Activated CD4-positive, alpha-beta T cell treated with anti-CD3 and anti-CD28 coated beads, Interleukin-2, amount 50 U/mL, for 48 hours (primary cell): Measurements from ENCODE around the gene ARHGAP15.

Source experiments
- DNase-seq, 2 experiments: peaks; one replicate each; pipeline ENCODE4 v3.0.0-alpha.2; 2020

Gene ARHGAP15

DNA sequence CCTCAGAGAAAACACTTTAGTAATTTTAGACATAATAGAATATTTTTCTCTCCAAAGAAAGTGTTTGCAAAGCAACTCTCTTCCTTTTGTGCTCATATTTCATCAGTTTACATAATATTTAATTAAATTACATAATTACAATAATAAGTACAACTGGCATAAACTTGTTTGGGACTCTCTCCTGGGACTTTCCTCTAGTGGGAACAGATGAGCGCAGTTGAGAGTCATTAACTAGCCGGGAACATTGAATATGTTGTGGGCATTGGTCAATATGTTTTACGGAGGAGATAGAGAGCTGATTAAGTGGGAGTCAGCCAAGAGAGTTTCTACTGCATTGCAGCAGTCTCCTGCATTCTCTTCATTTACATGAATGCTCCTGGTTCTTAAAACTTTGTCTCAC, 607.7 kb downstream of the ARHGAP15 start:
- DNase-seq = no peak

DNA sequence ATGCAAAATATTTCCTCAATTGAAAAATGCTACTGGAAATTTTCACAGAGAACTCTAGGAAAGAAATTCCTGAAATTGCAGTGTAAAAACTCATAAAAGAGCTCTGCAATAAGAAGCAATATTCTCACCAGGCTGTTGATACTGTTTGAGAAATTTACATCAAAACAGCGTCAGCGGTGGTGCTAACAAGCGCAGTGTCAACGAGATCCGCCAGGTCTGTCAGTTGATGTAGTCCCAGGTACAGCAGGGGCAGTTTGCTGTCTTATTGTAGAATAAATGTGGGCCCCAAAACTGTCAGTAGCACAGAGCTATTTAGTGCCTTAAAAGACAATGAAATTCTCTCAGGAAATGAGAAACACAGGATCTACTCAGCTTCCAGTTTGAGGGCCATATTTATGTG, 611.2 kb downstream of the ARHGAP15 start:
- DNase-seq = no peak

DNA sequence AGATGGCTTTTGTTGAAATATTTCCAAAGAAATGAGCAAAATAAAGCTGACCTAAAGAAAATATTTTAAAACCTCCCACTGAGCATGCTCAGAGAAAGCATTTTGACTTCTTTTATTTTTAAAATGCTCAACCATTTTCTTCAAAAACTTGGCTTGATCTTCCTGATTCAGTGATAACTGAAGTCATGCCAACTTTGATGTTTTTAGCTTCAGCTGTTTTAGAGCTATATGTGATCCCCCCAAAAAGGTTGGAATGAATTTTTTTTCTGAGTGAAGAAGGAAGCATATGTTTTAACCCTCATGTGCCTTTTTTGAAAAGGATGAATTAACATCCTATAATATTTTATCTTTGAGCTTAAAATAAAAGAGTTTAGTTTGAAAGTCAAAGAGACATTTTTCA, 612.0 kb downstream of the ARHGAP15 start:
- no peak for DNase-seq

DNA sequence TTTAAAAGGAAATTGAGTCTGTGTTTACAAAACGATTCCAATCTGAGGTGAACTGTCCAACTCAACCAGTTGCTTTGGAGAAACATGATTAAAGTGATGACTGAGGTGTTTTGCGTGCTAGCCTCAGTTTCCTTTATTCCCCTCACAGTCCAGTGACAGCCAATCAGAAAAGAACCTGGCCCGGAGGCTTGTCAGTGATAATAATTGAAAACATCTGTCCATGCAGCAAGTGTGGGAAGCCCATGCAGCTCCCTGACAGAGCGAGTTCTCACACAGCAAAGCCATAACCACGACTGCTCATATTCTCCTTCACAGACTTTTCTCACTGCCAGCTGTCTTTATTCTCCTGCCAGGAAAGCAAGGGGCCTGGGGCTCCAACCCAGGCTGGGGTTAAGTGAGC, 613.4 kb downstream of the ARHGAP15 start:
- no peak for DNase-seq

DNA sequence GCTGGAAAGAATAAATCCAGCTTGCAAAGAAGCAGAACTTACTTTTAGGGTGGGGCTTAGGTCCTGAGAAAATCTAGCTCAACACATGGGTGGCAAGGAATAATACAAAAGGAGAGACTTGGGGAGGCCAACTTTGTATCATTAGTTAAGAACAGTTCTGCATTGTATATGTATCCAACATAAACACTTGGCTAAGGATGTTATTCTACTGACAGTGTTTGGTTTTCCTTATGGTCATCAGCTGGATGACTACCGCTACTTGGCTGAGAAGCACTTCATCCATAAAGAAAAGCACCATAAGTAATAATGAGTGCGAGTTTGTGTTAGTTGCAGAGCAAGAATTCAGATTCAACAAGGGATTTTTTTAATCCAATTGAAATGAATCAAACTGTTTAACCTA, 614.9 kb downstream of the ARHGAP15 start:
- no peak for DNase-seq

DNA sequence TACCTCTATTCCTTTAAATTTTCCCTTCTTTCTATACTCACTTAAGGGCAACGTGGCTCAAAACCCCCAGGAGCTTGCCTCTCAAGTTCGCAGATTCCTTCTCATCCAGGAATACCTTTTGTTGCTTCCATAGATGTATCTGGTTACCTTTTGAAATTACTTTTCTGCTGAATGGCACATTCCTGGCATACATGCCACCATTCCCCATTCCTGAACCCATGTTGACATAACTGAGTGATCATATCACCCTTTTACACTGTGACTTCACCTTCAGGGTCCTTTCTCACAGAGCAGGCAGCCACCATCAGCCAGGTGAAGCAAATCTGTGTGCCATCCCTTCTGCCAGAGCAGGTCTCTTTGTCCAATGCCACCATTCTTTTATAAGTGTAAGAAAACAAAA, 615.8 kb downstream of the ARHGAP15 start:
- DNase-seq = no peak

DNA sequence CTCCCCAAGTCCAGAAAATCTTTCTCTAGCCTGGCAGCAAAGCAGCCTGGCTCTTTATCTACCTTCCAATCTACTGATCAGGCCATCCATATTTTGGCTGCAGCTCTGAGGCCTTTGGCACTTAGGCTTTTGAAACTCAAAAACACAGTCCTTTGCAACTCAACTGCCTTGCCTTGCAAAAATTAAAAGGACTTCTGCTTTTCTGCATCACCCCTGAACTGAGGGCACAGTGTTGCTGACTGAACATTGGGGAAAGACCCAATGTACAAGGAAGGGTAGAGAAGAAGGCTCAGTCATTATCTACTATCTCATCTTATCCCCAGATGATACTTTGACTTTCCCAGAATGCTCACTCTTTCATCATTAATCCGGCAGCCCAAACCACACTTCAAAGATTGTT, 625.5 kb downstream of the ARHGAP15 start:
- no peak for DNase-seq

DNA sequence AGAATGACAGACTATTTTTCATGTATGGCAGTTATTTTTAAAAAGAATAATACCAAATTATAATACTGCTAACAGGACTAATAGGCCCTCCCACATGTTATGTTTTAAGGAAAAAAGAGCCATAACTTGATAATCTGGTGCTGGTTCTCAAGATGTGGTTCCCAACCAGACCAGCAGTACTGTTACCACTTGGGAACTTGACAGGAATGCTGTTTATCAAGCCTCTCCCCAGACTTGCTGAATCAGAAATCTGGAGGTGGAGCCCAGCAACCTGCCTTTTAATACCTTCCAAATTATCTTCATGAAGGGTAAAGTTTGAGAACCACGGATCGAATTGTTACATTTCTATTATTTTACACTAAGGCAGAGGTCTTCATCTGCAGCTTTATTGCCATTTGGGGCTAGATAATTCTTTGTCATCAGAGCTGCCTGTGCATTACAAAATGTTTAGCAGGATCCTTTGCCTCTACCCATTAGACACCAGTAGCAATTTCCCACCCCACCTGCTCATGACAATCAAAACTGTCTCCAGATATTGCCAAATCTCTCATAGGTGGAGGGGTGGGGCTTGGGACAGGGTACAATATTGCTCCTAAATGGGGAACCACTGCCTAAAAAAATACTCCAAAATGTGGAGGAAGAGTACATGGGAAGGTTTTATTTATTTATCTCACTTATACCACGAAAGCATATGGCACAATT, 629.6 kb downstream of the ARHGAP15 start:
- DNase-seq = no peak

DNA sequence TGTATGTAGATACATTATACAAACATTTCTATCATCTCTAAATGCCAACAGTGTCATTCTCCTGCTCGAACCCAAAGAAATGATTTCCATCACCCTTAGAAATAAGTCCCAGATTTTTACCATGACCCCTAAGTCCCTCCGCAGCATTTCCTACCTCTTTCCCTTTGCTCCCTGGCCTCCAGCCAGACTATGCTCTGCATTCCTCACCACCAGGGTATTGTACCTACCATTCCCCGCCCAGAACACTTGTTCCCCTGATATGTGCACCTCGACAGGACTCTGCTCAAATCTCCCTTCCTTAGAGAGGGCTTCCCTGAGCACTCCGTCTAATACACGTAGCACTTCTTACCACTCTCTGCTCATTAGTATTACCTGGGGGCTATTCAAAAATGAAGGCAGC, 630.2 kb downstream of the ARHGAP15 start:
- no peak for DNase-seq

DNA sequence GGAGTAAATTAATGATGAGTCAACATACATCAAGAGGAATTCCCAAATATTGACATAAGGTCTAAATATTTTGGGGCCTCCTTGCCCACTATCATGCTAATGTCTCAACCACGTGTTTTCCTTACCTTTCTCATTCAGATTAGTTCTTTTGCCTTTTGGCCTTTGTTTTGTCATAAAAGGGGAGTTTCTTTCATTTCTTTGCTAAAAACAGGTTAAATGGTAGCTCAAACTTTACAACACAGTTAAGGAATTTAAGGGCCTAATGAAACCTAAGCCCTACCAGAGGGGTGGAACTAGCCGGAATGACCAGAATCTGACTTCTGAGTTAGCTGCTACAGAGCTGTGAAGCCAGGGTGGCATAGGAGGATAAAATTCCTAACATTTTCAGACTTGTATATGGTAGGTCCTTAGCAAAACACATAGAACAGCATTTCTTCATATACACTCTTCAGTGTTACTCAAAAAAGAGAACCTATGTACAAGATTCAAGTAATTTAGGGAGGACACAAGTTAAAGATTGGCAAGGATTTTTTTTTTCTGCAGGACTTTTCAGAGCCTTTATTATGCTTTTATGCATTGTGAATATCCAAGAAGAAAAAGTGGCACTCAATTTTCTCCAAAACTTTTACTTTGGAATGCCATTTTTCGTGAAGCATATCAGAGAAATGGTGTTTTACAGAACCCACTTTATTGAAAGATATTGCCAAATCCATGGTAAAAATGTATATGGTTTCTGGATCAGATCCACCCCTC, 633.1 kb downstream of the ARHGAP15 start:
- DNase-seq = no peak

DNA sequence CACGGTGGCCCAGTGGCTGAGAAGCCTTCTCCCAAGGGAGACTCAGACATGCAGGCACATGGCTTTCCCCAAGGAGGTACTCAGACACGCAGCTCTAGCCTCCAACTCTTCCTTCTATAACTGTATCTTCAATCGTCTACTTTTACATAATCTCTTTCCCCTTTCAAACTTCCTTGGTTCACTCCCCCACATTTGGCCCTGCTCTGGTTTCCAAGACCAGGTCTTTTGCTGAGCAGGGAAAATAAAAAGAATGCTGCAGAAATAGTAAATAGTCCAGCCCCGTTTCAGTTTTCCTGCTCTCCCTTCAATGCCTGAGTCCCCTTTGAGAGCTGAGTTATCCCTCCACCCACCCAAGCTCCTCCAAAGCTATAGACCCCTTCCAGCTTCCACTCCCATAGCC, 635.0 kb downstream of the ARHGAP15 start:
- no peak for DNase-seq

DNA sequence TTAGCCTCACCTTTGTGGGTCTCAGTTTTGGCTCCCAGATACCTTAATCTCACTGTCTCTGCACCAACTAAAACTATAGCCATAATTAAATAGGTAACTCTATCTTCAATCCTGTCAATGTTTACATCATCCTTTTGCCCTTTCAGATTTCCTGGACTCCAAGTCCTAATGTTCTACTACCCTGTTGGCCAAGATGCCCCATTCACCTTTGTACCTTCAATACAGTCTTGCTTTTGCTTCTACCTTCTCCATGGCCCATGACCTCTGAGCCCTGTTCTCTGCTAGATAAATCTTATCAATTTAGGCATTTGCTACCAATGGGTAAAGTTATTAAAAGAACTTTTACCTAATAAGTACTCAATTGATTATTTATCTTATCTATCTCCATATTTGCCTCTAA, 635.5 kb downstream of the ARHGAP15 start:
- no peak for DNase-seq

DNA sequence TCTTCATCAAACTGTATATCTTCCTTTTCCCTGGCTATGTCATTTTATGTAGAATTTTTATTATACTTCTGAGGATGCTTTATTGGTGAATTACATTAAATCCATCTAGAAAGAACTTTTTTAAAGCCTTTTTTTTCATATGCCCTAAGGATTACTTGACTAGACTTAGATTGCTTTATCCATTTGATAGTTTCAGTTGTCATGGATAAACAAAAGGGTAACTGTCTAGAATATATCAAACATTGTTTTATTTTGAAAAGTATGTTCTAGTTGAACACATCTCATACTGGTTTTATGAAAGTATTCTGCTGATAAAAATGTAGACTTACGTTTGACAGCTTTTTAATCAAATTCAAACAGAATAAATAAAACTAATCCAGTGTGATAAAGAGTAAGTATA, 639.8 kb downstream of the ARHGAP15 start:
- DNase-seq = no peak

DNA sequence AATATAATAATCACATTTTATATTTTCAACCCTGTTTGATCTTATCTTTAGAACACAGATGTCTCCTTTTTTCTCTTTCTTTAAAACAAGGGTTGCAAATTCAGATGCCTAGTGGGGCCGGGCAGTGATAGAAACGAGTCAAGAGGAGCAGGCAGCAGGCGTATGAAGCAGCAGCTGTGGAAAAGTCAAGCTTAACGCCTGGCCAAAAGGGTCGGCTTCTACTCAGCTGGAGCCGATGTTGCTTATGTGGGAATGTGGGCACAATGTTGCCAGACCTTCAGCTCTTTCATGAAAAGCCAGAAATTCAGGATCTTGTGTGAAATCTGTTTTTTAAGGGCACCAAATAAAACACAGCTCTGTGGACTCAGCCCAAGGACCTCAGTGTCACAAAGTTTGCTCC, 642.7 kb downstream of the ARHGAP15 start:
- DNase-seq = no peak

DNA sequence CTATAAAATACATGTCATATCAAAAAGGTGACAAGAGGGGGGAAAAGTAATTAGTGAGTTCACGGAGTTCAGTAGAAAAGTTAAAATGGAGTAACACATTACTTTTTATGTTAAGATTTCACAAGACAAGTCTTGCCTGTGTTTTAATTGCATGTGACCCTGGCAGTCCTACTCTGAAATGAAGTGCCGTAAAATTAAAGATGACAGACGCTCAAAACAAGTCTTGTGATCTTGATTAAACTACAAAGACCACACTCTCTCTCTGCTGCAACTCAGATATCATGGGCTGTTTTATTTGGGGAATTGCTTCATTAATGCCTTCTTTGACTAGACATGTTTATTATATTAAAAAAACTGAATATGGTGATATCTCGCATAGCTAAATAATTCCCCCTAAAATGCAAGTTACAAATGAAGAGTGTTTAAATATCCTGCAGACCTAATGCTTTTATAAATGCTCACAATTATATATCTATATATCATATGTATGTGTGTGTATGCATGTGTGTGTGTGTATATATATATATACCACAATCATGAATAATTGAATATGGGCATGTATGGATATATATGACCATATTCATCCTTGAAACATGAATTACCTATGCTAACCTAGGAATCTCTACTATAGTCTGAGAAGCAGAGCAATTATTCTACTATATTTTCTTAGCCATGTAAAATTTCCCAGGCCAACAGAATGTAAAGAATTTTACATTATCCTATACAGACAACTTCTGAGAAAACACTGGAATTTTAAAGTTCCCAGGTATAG, 647.5 kb downstream of the ARHGAP15 start:
- no peak for DNase-seq

DNA sequence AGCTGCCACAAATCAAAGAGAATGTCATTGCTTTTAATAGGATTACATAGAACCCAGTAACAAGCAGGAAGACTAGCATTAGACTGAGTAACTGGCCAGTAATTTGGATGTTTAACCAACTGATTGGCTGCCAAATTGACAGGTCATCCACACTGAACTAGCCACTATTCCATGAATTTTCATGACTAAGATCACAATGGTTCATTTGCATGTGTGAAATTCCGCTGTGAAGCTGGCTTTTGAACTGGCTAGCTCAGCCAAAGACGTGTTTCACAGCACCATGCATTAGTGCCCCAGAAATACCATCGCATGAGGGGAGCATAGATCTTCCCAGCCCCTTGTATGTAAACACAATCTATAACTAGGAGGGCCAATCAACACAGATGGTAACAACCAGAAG, 649.8 kb downstream of the ARHGAP15 start:
- DNase-seq = no peak

DNA sequence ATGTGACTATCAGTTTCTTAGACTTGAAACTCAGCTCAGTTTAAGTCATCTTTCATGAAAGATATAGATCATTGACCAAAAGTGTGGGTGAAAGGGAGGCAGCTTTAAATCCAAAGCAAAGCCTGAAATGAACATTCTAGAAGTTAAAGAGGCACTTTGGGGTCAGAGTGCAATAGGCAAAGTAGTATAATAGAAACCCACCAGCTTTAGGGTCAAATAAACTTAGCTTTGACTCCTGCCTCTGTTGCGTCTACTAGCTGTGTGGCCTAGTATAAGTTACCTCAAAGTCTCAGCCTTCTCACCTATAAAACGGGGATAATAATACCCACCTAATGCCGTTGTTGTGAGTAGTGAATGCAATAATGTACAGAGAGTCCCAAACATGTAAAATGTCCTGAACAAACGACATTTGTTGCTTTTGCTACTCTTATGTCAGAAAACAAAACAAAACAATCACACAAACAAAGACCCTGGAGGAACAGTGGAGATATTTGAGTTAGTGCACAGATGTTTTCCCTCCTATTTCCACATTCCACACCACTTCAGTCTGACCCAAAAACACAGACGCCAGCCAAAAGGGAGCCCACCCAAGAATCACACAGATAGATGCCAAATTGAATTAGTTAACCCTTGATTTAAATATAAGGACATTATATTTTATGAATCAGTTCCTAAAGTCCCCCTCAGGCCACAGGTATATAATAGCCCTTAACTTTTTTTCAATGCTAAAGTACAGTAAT, 657.0 kb downstream of the ARHGAP15 start:
- no peak for DNase-seq

DNA sequence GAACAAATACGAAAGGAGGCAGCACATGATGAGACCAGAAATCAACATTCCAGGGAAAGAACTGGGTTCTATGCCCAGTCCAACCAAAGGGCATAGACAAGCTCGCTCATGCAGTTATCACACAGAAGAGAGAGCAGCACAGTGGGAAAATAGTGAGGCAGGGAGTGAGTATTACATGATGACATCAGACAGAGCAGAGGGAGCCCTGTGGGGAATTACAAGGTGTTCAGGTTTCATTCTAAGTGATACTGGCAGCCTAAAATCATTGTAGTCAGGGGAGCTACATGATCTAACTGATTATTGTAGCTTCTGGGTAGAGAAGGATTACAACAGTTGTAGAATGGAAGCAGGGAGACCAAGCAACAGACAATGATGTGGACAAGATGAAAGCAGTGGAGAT, 658.5 kb downstream of the ARHGAP15 start:
- no peak for DNase-seq

DNA sequence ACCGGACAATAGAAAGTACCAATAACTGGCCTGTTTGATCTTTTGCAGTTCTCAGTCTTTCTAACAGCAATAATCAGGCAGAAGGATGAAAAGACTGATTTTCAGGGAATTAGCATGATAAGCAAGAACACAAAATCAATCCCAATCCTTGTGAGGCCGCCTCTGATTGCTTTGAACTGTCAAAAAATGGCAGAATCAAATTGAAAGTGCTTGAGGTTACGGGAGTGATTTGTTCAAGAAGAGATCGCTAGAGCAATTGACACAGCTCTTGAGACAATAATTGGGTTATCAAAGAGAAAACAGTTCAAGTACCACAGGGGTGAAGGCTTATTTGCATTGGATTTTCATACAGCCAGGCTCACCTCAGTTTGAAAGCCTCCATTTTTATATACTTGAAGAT, 663.4 kb downstream of the ARHGAP15 start:
- DNase-seq = no peak

DNA sequence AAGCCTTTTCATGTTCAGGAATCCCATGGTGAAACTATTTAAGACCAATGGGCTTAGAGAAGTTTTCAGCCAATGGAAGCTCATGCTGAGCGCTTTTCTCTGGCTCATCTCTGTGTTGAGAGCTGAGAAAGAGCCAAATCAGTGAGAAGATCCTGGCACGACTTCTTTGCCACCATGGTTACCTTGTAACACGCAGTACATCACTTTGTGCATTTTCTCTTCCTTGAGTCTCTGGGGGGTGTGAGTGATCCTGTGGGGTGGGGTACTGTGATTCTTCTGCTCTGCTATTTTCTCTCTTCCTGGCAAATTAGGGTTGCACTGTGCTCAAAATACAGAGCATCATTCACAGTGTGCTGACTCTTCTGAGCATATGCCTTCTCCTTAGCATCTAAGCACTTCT, 664.2 kb downstream of the ARHGAP15 start:
- no peak for DNase-seq

DNA sequence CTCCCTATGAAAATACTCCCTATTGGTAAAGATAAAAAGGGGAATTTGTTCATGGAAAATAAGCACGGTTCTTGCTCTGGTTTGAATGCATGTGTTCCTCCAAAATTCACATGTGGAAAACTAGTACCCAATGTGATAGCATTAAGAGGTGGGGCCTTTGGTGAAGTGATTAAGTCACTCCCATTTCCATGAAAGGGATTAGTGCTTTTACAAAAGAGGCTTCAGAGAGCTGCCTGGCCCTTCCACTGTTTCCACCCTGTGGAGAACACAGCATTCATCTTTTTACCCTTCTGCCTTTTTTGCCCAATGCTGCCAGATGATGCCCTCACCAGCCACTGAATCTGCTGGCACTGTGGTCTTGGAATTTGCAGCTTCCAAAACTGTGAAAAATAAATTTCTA, 666.8 kb downstream of the ARHGAP15 start:
- DNase-seq = no peak

DNA sequence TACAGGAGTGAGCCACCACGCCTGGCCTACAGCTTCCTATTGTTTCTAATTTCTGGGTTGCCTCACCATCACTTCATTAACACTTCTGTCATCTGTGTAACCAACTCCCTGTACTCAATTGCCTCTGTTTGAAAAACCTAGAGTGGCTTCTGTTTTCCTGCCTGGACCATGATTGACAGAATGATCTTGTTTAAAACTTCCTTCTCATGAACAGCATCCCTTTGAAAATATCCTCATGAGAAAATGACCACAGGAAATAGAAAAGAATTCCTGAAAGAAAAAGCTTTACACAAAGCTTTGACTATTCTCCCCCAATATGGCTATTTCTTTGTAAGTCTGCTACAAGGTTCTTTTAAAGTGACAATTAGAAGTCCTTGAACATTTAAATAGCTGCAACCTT, 672.3 kb downstream of the ARHGAP15 start:
- no peak for DNase-seq

DNA sequence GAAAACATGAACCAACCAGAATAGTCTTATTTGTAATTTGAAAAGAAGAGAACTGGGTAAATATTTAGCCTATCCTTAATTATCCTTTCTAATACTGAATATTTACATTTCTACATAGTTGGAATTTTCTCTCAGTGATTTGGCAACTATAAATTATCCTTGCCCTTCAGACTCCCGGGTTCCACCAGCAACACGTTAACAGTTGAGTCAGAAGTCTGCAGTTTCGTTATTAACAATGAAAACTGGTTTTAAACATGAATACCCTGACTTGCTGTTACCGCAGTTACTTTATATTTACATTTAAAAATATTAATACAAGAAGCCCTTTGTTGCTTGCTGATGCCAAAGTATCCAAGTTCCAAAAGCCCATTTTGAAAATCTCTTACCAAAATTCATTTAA, 673.0 kb downstream of the ARHGAP15 start:
- no peak for DNase-seq
